ENCODE measurements around the gene HSD17B3. TPM values are rescaled to one million over a fixed set of nuclear protein-coding genes. Genes with fewer than 3 reads are reported as not detected.

HSD17B3 gene
- total RNA-seq, 2 experiments from 2014 or later: not detected

GRCh38 chr9:96232164-96232538 lies 69.8 kb downstream of the HSD17B3 start:
- Mint-ChIP-seq H3K27ac (no peak overlapping the region), H3K4me1 (no peaks in the 10 kb centered on the region), H3K4me3 (no peak overlapping the region), H3K27me3 (peaks cover 45% of the 10 kb centered on the region), H3K9me3 (ENCODE audit: low read depth) (peaks cover 3% of the 10 kb centered on the region), H3K36me3 (ENCODE audit: low read depth) (no peaks in the 10 kb centered on the region)
- no peak for ATAC-seq
- CTCF ChIA-PET: interaction anchor here (0.8 to 2.6 kb wide), 18 partner anchors 10 to 1074 kb away, joined by 3 to 23 read pairs (median 4); no protein-coding TSS in a partner anchor
- intact Hi-C loops (cut with DNase I, micrococcal nuclease): loop anchor here (1.0 to 10.0 kb wide), 3 partner anchors 85 to 435 kb away; no protein-coding TSS in a partner anchor
- POLR2A ChIA-PET: no interaction called here
- no peak for DNase-seq

GRCh38 chr9:96230002-96230401 lies 72.0 kb downstream of the HSD17B3 start:
- intact Hi-C loops (cut with DNase I, micrococcal nuclease): loop anchor here in 1 of 2 experiments (10.0 kb wide), 1 partner anchor 435 kb away; no protein-coding TSS in a partner anchor
- Mint-ChIP-seq H3K4me3 (no peak overlapping the region), H3K27me3 (peaks cover 42% of the 10 kb centered on the region), H3K27ac (no peak overlapping the region), H3K9me3 (ENCODE audit: low read depth) (peaks cover 3% of the 10 kb centered on the region), H3K4me1 (no peaks in the 10 kb centered on the region), H3K36me3 (ENCODE audit: low read depth) (no peaks in the 10 kb centered on the region)
- CTCF ChIA-PET: interaction anchor here (0.8 to 1.0 kb wide), 2 partner anchors 87 to 1539 kb away, joined by 3 read pairs; no protein-coding TSS in a partner anchor
- ATAC-seq (no peak), DNase-seq (no peak)
- POLR2A ChIA-PET: no interaction called here

GRCh38 chr9:96222132-96222531 lies 79.8 kb downstream of the HSD17B3 start:
- Mint-ChIP-seq H3K27ac (no peak overlapping the region), H3K4me3 (no peak overlapping the region), H3K4me1 (peaks cover 9% of the 10 kb centered on the region), H3K9me3 (ENCODE audit: low read depth) (peaks cover 7% of the 10 kb centered on the region), H3K27me3 (peaks cover 46% of the 10 kb centered on the region), H3K36me3 (ENCODE audit: low read depth) (no peaks in the 10 kb centered on the region)
- no peak for DNase-seq
- ATAC-seq: no peak
- POLR2A ChIA-PET: no interaction called here
- intact Hi-C loops (cut with DNase I, micrococcal nuclease): no loop called here
- CTCF ChIA-PET: interaction anchor here (0.9 to 1.6 kb wide), 2 partner anchors 95 to 102 kb away, joined by 5 to 6 read pairs; no protein-coding TSS in a partner anchor

GRCh38 chr9:96219900-96220257 lies 82.1 kb downstream of the HSD17B3 start:
- DNase-seq: no peak
- CTCF ChIA-PET: no interaction called here
- intact Hi-C loops (cut with DNase I, micrococcal nuclease): loop anchor here (2.0 to 10.0 kb wide), 7 partner anchors 65 to 1538 kb away; partner anchors contain the start of gene ERCC6L2 (in 1 of the 2)
- POLR2A ChIA-PET: no interaction called here
- Mint-ChIP-seq H3K9me3 (ENCODE audit: low read depth) (peaks cover 7% of the 10 kb centered on the region), H3K36me3 (ENCODE audit: low read depth) (no peaks in the 10 kb centered on the region), H3K27ac (no peak overlapping the region), H3K4me1 (peaks cover 9% of the 10 kb centered on the region), H3K27me3 (peaks cover 51% of the 10 kb centered on the region), H3K4me3 (no peak overlapping the region)
- ATAC-seq: no peak

- H3K27me3 Mint-ChIP-seq: peaks cover 52% of the 10 kb centered on the region
- no peak overlapping the region for H3K27ac Mint-ChIP-seq
- peaks cover 5% of the 10 kb centered on the region for H3K9me3 Mint-ChIP-seq (ENCODE audit: low read depth)
- intact Hi-C loops (cut with DNase I, micrococcal nuclease): loop anchor here (2.0 to 10.0 kb wide), 7 partner anchors 64 to 1537 kb away; partner anchors contain the start of gene ERCC6L2 (in 1 of the 2)
- no peaks in the 10 kb centered on the region for H3K36me3 Mint-ChIP-seq (ENCODE audit: low read depth)
- no peak overlapping the region for H3K4me3 Mint-ChIP-seq
- ChIA-PET CTCF (interaction anchor here (0.6 to 2.3 kb wide), 3 partner anchors 13 to 793 kb away, joined by 3 to 8 read pairs (median 7); no protein-coding TSS in a partner anchor), POLR2A (no interaction called here)
- DNase-seq: peak; percentile 66
- ATAC-seq: peak; percentile 57
- peaks cover 9% of the 10 kb centered on the region for H3K4me1 Mint-ChIP-seq
Observed at GRCh38 chr9:96219026-96219899, 82.7 kb downstream of the HSD17B3 start.

- Mint-ChIP-seq H3K9me3 (ENCODE audit: low read depth) (no peaks in the 10 kb centered on the region), H3K27me3 (peaks cover 50% of the 10 kb centered on the region), H3K27ac (peak overlapping the region; percentile 42), H3K36me3 (ENCODE audit: low read depth) (no peaks in the 10 kb centered on the region), H3K4me3 (peak overlapping the region; percentile 57), H3K4me1 (peaks cover 9% of the 10 kb centered on the region)
- ATAC-seq: peak; percentile 90
- CTCF ChIA-PET: interaction anchor here (0.6 to 2.3 kb wide), 21 partner anchors 9 to 1537 kb away, joined by 3 to 8 read pairs (median 4); no protein-coding TSS in a partner anchor
- peak; percentile 86 for DNase-seq
- intact Hi-C loops (cut with DNase I, micrococcal nuclease): loop anchor here (1.0 to 10.0 kb wide), 10 partner anchors 63 to 1536 kb away; partner anchors contain the start of genes ERCC6L2 (in 1 of the 2) and FANCC (in 1 of the 2)
- POLR2A ChIA-PET: no interaction called here
Observed at GRCh38 chr9:96217754-96218693, 84.0 kb downstream of the HSD17B3 start.

- DNase-seq: no peak
- intact Hi-C loops (cut with DNase I, micrococcal nuclease): loop anchor here (2.0 to 10.0 kb wide), 7 partner anchors 62 to 1535 kb away; partner anchors contain the start of gene ERCC6L2 (in 1 of the 2)
- peaks cover 52% of the 10 kb centered on the region for H3K27me3 Mint-ChIP-seq
- no peaks in the 10 kb centered on the region for H3K9me3 Mint-ChIP-seq (ENCODE audit: low read depth)
- no peak overlapping the region for H3K27ac Mint-ChIP-seq
- CTCF ChIA-PET: interaction anchor here (0.6 to 2.3 kb wide), 23 partner anchors 8 to 1536 kb away, joined by 3 to 8 read pairs (median 4); no protein-coding TSS in a partner anchor
- peak overlapping the region; percentile 26 for H3K4me3 Mint-ChIP-seq
- POLR2A ChIA-PET: no interaction called here
- no peak for ATAC-seq
- no peaks in the 10 kb centered on the region for H3K36me3 Mint-ChIP-seq (ENCODE audit: low read depth)
- H3K4me1 Mint-ChIP-seq: peaks cover 9% of the 10 kb centered on the region
Observed at GRCh38 chr9:96217294-96217707, 84.7 kb downstream of the HSD17B3 start.

- Mint-ChIP-seq H3K9me3 (ENCODE audit: low read depth) (no peaks in the 10 kb centered on the region), H3K4me1 (peaks cover 9% of the 10 kb centered on the region), H3K27me3 (peaks cover 45% of the 10 kb centered on the region), H3K36me3 (ENCODE audit: low read depth) (no peaks in the 10 kb centered on the region), H3K27ac (no peak overlapping the region), H3K4me3 (no peak overlapping the region)
- no peak for ATAC-seq
- no peak for DNase-seq
- CTCF ChIA-PET: interaction anchor here (0.6 to 2.3 kb wide), 7 partner anchors 15 to 1045 kb away, joined by 3 to 8 read pairs (median 5); no protein-coding TSS in a partner anchor
- POLR2A ChIA-PET: no interaction called here
- intact Hi-C loops (cut with DNase I, micrococcal nuclease): loop anchor here (2.0 to 10.0 kb wide), 7 partner anchors 62 to 1534 kb away; partner anchors contain the start of gene ERCC6L2 (in 1 of the 2)
Observed at GRCh38 chr9:96216583-96216982, 85.4 kb downstream of the HSD17B3 start.

- Mint-ChIP-seq H3K36me3 (ENCODE audit: low read depth) (no peaks in the 10 kb centered on the region), H3K4me1 (peaks cover 9% of the 10 kb centered on the region), H3K27ac (no peak overlapping the region), H3K9me3 (ENCODE audit: low read depth) (no peaks in the 10 kb centered on the region), H3K27me3 (peaks cover 40% of the 10 kb centered on the region), H3K4me3 (no peak overlapping the region)
- intact Hi-C loops (cut with DNase I, micrococcal nuclease): loop anchor here (2.0 to 10.0 kb wide), 7 partner anchors 61 to 1534 kb away; partner anchors contain the start of gene ERCC6L2 (in 1 of the 2)
- ChIA-PET CTCF (interaction anchor here (0.6 to 1.8 kb wide), 3 partner anchors 9 to 361 kb away, joined by 3 to 6 read pairs (median 3); no protein-coding TSS in a partner anchor), POLR2A (no interaction called here)
- ATAC-seq (no peak), DNase-seq (no peak)
Observed at GRCh38 chr9:96215841-96216240, 86.1 kb downstream of the HSD17B3 start.

GRCh38 chr9:96214635-96215034 lies 87.3 kb downstream of the HSD17B3 start:
- H3K4me1 Mint-ChIP-seq: peaks cover 9% of the 10 kb centered on the region
- H3K36me3 Mint-ChIP-seq (ENCODE audit: low read depth): no peaks in the 10 kb centered on the region
- ATAC-seq: no peak
- ChIA-PET POLR2A (no interaction called here), CTCF (interaction anchor here (0.5 to 1.8 kb wide), 4 partner anchors 18 to 949 kb away, joined by 3 to 6 read pairs (median 4); no protein-coding TSS in a partner anchor)
- no peak for DNase-seq
- no peak overlapping the region for H3K4me3 Mint-ChIP-seq
- H3K27ac Mint-ChIP-seq: no peak overlapping the region
- peaks cover 35% of the 10 kb centered on the region for H3K27me3 Mint-ChIP-seq
- intact Hi-C loops (cut with DNase I, micrococcal nuclease): loop anchor here (5.0 to 10.0 kb wide), 6 partner anchors 60 to 1532 kb away; partner anchors contain the start of gene ERCC6L2 (in 1 of the 2)
- H3K9me3 Mint-ChIP-seq (ENCODE audit: low read depth): no peaks in the 10 kb centered on the region

All from activated CD4-positive, alpha-beta T cell treated with anti-CD3 and anti-CD28 coated beads for 36 hours (primary cell).